ENCODE measurements around the gene PGGT1B.

PGGT1B gene

DNA sequence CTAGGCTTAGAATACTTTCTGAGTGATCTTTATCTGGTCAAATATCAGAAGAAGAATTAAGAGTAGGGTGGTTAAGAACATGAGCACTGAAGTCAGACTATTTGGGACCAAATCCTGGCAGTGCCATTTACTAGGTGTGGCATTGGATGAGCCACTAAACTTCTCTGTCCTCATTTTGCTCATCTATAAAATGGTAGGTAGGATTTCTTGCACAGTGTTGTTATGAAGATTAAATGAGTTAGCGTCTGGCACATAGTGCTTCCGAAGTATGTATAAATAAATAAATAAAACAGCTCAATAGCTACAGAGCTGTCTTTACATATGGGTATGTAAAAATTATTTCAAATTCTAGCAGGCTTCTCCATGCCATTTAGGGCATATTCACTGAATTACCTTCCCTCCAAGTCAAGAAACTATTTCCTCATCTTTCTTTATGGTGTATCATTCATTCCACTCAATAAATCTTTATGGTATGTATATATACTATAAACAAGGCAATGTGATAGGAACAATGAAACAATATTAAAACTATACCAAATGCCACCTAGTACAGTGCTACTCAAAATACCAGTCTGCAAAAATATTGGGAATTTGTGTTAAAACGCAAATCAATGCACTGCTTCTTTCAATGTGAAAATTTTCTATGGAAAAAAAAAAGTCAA is 9.8 kb upstream of the PGGT1B start:
- no peak for TF ChIP-seq GATA3 (IDR thresholded peaks at IDR 0.05; ENCODE audit: low read depth, low read length)
- no peak for TF ChIP-seq GATA2 (IDR thresholded peaks at IDR 0.05; ENCODE audit: low read depth, low read length)

DNA sequence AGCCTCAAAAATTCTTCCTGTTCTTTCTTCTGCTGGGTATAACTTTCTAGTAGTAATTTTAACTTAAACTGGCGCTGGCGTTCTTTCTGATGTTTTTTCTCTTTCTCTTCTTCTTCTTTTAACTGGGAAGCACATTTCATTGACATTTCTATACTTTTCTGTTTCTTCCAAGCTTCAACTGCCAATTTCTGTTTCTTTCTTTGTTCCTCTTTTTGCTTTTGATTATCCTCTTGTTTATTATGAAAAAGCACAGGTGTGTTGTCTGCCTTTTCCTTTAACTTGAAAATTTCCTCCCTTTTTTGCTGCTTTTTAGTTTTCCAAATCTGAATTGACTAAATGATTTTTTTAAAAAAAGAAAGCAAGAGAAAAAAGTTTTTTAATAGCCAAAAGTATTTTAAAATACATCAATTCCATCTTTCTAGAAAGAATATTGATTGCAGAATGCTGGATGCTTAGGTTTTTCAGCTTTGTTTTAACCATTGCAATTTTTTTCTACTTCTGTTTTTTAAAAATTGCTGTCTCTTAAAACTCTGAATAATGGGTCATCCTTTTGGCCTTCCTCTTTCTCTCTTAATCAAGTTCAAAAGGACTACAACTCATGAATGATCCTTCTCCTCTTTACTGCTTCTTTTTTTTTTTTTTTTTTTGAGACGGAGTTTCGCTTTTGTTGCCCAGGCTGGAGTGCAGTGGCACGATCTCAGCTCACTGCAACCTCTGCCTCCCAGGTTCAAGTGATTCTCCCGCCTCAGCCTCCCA is 8.8 kb upstream of the PGGT1B start:
- no peak for TF ChIP-seq GATA2 (IDR thresholded peaks at IDR 0.05; ENCODE audit: low read depth, low read length)
- TF ChIP-seq GATA3 (IDR thresholded peaks at IDR 0.05; ENCODE audit: low read depth, low read length) = no peak

GRCh38 chr5:115267617-115268016 is 4.9 kb upstream of the PGGT1B start:
- no peak for TF ChIP-seq GATA3 (IDR thresholded peaks at IDR 0.05; ENCODE audit: low read depth, low read length)
- no peak for TF ChIP-seq GATA2 (IDR thresholded peaks at IDR 0.05; ENCODE audit: low read depth, low read length)

- TF ChIP-seq GATA3 (IDR thresholded peaks at IDR 0.05; ENCODE audit: low read depth, low read length) (no peak), GATA2 (IDR thresholded peaks at IDR 0.05; ENCODE audit: low read depth, low read length) (no peak)
Observed at GRCh38 chr5:115265220-115265619, 2.5 kb upstream of the PGGT1B start.

GRCh38 chr5:115264786-115265185 is 2.1 kb upstream of the PGGT1B start:
- TF ChIP-seq GATA2 (IDR thresholded peaks at IDR 0.05; ENCODE audit: low read depth, low read length) (no peak), GATA3 (IDR thresholded peaks at IDR 0.05; ENCODE audit: low read depth, low read length) (no peak)

DNA sequence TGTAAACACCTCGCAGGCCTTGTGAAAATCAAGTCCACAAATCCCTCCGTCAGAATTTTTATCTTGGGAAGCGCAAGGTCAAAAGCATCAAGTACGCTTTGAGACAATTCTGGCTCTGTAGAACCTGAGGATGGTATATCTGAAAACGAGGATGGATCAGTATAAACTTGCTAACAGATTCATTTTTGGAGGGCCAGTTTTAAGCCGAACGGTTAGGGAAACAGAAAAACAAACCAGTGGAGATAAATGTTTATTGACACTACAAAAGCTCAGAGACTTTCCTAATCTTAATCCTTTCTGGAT is 352 bp upstream of the PGGT1B start:
- no peak for TF ChIP-seq GATA3 (IDR thresholded peaks at IDR 0.05; ENCODE audit: low read depth, low read length)
- TF ChIP-seq GATA2 (IDR thresholded peaks at IDR 0.05; ENCODE audit: low read depth, low read length) = no peak

GRCh38 chr5:115262011-115262320 is 711 bp downstream of the PGGT1B start:
- TF ChIP-seq GATA2 (IDR thresholded peaks at IDR 0.05; ENCODE audit: low read depth, low read length) (no peak), GATA3 (IDR thresholded peaks at IDR 0.05; ENCODE audit: low read depth, low read length) (no peak)

- TF ChIP-seq GATA2 (IDR thresholded peaks at IDR 0.05; ENCODE audit: low read depth, low read length) (no peak), GATA3 (IDR thresholded peaks at IDR 0.05; ENCODE audit: low read depth, low read length) (no peak)
Observed at GRCh38 chr5:115260248-115260647, 2.4 kb downstream of the PGGT1B start.

DNA sequence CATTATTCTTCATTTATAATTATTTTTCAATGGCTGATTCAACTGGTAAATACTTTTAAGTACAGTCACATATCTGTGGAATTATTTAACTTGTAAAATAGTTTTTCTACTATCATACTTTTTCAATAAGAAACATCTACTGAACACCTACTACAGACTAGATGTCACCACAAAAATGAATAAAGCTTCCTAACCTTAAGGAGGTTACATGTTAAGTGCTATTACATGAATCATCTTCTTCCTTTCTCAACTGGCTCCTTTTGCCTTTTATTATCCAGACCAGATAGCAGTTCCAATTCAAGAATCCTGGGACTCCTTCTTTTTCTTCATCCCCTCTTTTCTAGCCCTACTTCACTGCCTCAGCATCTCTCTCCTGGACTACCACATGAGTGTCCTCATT is 4.7 kb downstream of the PGGT1B start:
- TF ChIP-seq GATA2 (IDR thresholded peaks at IDR 0.05; ENCODE audit: low read depth, low read length) = no peak
- no peak for TF ChIP-seq GATA3 (IDR thresholded peaks at IDR 0.05; ENCODE audit: low read depth, low read length)

- TF ChIP-seq GATA2 (IDR thresholded peaks at IDR 0.05; ENCODE audit: low read depth, low read length) = no peak
- no peak for TF ChIP-seq GATA3 (IDR thresholded peaks at IDR 0.05; ENCODE audit: low read depth, low read length)
Observed at GRCh38 chr5:115246361-115246991, 16.2 kb downstream of the PGGT1B start.

- TF ChIP-seq GATA2 (IDR thresholded peaks at IDR 0.05; ENCODE audit: low read depth, low read length) (no peak), GATA3 (IDR thresholded peaks at IDR 0.05; ENCODE audit: low read depth, low read length) (no peak)
Observed at GRCh38 chr5:115243412-115243811, 19.3 kb downstream of the PGGT1B start.

DNA sequence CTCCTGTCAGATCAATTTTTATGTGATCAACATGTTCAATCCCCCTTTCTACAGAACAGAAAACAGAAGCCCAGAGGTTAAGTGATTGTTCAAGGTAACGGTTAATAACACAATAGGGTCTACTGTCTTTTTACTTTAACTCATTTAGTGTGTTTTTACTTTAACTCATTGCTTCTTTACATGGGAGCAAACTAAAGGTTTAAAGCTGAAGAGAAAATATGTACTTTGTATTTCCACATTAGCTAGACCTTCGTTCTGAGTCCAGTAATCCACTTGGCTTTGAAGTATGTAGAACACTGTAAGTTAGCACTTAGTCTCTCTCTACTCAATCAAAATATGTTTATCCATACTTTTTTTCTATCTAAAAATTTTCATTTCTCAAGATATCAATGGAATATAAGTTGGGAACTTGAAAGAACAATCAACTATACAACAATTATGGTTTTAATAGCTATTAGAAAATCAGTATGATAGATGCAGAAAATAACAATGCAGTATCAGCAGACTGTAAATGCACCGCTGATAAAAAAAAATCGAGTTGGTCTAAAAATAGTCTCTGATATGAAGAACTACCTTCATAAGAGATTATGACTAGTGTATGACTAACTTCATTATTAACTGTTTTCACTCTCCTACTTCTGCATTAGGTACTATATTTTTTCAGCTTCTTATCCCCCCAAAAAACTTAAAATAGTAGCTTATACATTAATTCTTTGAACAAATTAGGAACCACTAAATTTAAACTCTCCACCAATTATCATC is 20.6 kb downstream of the PGGT1B start:
- TF ChIP-seq GATA3 (IDR thresholded peaks at IDR 0.05; ENCODE audit: low read depth, low read length) (no peak), GATA2 (IDR thresholded peaks at IDR 0.05; ENCODE audit: low read depth, low read length) (no peak)

- TF ChIP-seq GATA2 (IDR thresholded peaks at IDR 0.05; ENCODE audit: low read depth, low read length) = no peak
- no peak for TF ChIP-seq GATA3 (IDR thresholded peaks at IDR 0.05; ENCODE audit: low read depth, low read length)
Observed at GRCh38 chr5:115237066-115237465, 25.6 kb downstream of the PGGT1B start.

DNA sequence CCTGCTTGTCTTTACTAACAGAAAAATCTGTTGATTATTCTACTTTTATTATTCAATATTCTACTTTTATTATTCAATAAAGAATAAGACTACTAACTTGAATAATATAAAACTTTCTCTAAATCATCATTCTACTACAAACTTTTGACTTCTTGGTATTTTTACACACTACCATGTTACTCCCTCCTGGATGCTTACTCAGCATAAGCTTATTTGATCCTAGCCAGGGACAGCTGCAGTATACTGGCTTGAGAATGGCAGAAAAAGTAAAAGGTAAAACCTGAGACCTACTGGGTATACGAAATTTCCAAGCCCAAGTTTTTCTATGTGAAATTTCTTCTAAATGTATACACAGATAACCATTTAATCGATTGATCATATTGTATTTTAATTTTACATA is 26.1 kb downstream of the PGGT1B start:
- TF ChIP-seq GATA2 (IDR thresholded peaks at IDR 0.05; ENCODE audit: low read depth, low read length) (no peak), GATA3 (IDR thresholded peaks at IDR 0.05; ENCODE audit: low read depth, low read length) (no peak)

Data from SH-SY5Y (cell line).